Spleen (tissue), 11 donors: Measurements from ENCODE around the gene CPED1. TPM values are rescaled to one million over a fixed set of nuclear protein-coding genes. Genes with fewer than 3 reads are reported as not detected.

Experiments
- DNase-seq: peaks from one replicate; pipeline ENCODE4 v3.0.0-alpha.2; 2020
- H3K27ac ChIP-seq, 8 donors: fragments of 200-600 bp; sonication (generic) in 7 of 8; 1 replicate in 4 of 8; 2 replicates in 4 of 8; pipeline versions ENCODE4 v1.5.0 to v1.8.0; 2016 to 2021; ENCODE audit warnings: inconsistent platforms in 4 of 8, mild to moderate bottlenecking in 4 of 8, moderate library complexity in 1 of 8
- H3K27me3 ChIP-seq, 7 donors: fragments of 200-600 bp; sonication (generic) in 6 of 7; replicated peaks in 1 of 7; 1 replicate in 4 of 7; 2 replicates in 3 of 7; pipeline versions ENCODE4 v1.5.0 to v1.8.0; 2016 to 2021; ENCODE audit warnings: inconsistent platforms in 3 of 7, mild to moderate bottlenecking in 1 of 7
- H3K36me3 ChIP-seq, 6 donors: fragments of 200-600 bp; sonication (generic) in 5 of 6; 1 replicate in 4 of 6; 2 replicates in 2 of 6; pipeline versions ENCODE4 v1.5.0 to v1.8.0; 2016 to 2021; ENCODE audit warnings: inconsistent platforms in 2 of 6
- H3K4me1 ChIP-seq, 6 donors: fragments of 200-600 bp; sonication (generic) in 5 of 6; 1 replicate in 3 of 6; 2 replicates in 3 of 6; pipeline versions ENCODE4 v1.5.0 to v1.8.0; 2016 to 2021; ENCODE audit warnings: inconsistent platforms in 3 of 6
- H3K4me3 ChIP-seq, 8 donors: fragments of 200-600 bp; sonication (generic) in 7 of 8; 1 replicate in 4 of 8; 2 replicates in 4 of 8; pipeline versions ENCODE4 v1.5.0 to v1.8.0; 2016 to 2021; ENCODE audit warnings: inconsistent platforms in 4 of 8, mild to moderate bottlenecking in 4 of 8, moderate library complexity in 2 of 8
- H3K9me3 ChIP-seq, 8 donors: fragments of 200-600 bp; sonication (generic) in 7 of 8; 1 replicate in 4 of 8; 2 replicates in 4 of 8; pipeline versions ENCODE4 v1.5.0 to v1.8.0; 2016 to 2021; ENCODE audit warnings: inconsistent platforms in 4 of 8
- CTCF ChIP-seq, 11 experiments: fragments of 200-600 bp in 7 of 11; fragments of 450-650 bp in 4 of 11; sonication (generic) in 4 of 11; IDR thresholded peaks in 8 of 11; conservative IDR thresholded peaks in 3 of 11; 1 replicate in 7 of 11; 2 replicates in 4 of 11; pipeline versions ENCODE4 v1.4.0 to v1.8.0; 2016 to 2021; ENCODE audit warnings: antibody characterized with exemption in 11 of 11, inconsistent platforms in 4 of 11, mild to moderate bottlenecking in 1 of 11
- POLR2A ChIP-seq, 3 donors: fragments of 450-650 bp; IDR thresholded peaks; one replicate each; pipeline ENCODE4 v1.5.1; 2017; ENCODE audit warnings: antibody characterized with exemption in 3 of 3, mild to moderate bottlenecking in 1 of 3
- POLR2AphosphoS5 ChIP-seq, 3 donors: sonication (generic); formaldehyde crosslinking; IDR thresholded peaks; one replicate each; pipeline ENCODE4 v1.5.1; 2017; ENCODE audit warnings: antibody characterized with exemption in 3 of 3
- WGBS, 5 donors: extraction: QIAGEN DNeasy Blood & Tissue Kit in 3 of 5; methylation state at CpG; one replicate each; pipeline versions ENCODE4 v1.1.5 to v1.1.7; 2013 to 2018; 5-methylcytosine and 5-hydroxymethylcytosine counted together
- intact Hi-C: fragments of 100-400 bp; cut with DNase I; formaldehyde crosslinking; loops from one replicate; pipeline ENCODE4 v1.15.0; 2023; ENCODE audit warnings: low total_unique reads
- polyA plus RNA-seq, 3 donors: library from polyadenylated mRNA; stranded (reverse); fragments of 200-250 nt; gene quantifications; one replicate each; pipeline ENCODE4 v1.2.1, GENCODE V29; 2013
- total RNA-seq, 7 donors: library from RNA; depleted of rRNA in 3 of 7; stranded (reverse); fragments of >200 nt in 3 of 7; fragmentation: NEBNext Ultra II Directional in 4 of 7; extraction: Animal tissue kit (Norgen Biotek cat#: 25700) in 4 of 7; gene quantifications; one replicate each; pipeline versions ENCODE4 v1.1.0 to v1.2.1, GENCODE V29; 2016 to 2021
- donor health status: healthy with polysubstance abuse.
- donor health status: DM: no; HTN: no; CAD: no; lungs with moderate emphysema.
- donor health status: DM: no; HTN: no; CAD: no.
- donor health status: Bipolar disorder and iron deficiency.
- donor health status: healthy.
- donor health status: DM: no; HTN: no; CAD: no.
- donor health status: DM: yes; HTN: yes; CAD: no.

The CPED1 gene
- total and polyA plus RNA-seq, 10 donors, result 1.5 to 81.6 (median 38.6) TPM

GRCh38 chr7:120996333-120996987 lies 7.9 kb downstream of the CPED1 start:
- Histone ChIP-seq H3K4me3 (no peak overlapping the region), H3K27ac (peak overlapping the region in 7 of 8 donors; percentile 4 to 70 (median 55)), H3K36me3 (no peaks in the 10 kb centered on the region), H3K4me1 (peaks cover 13 to 89% (median 55%) of the 10 kb centered on the region in 6 donors), H3K27me3 (no peaks in the 10 kb centered on the region), H3K9me3 (no peaks in the 10 kb centered on the region)
- no peak for DNase-seq
- intact Hi-C loops, result no loop called here
- 48 to 68% (median 58%) methylated on average over 2 of the region's 2 CpGs for WGBS, 5 donors
- TF ChIP-seq POLR2AphosphoS5 (IDR thresholded peaks at IDR 0.05) (peak in 1 of 3 donors; percentile 15), POLR2A (IDR thresholded peaks at IDR 0.05) (no peak), CTCF (IDR thresholded peaks at IDR 0.05 in 8 of 11, conservative IDR thresholded peaks at IDR 0.05 in 3 of 11) (no peak)

- intact Hi-C loops, result no loop called here
Measured at GRCh38 chr7:120996988-120997345, 8.5 kb downstream of the CPED1 start.

GRCh38 chr7:120997882-120998474 lies 9.5 kb downstream of the CPED1 start:
- WGBS, 5 donors, result 56 to 83% (median 61%) methylated on average over 7 of the region's 7 CpGs
- Histone ChIP-seq H3K4me1 (peaks cover 13 to 83% (median 52%) of the 10 kb centered on the region in 6 donors), H3K4me3 (no peak overlapping the region), H3K27me3 (peaks cover 0 to 2% (median 0%) of the 10 kb centered on the region in 7 donors), H3K36me3 (no peaks in the 10 kb centered on the region), H3K9me3 (no peaks in the 10 kb centered on the region), H3K27ac (peak overlapping the region in 3 of 8 donors; percentile 14 to 47 (median 43))
- no peak for TF ChIP-seq POLR2A (IDR thresholded peaks at IDR 0.05)
- TF ChIP-seq CTCF (IDR thresholded peaks at IDR 0.05 in 8 of 11, conservative IDR thresholded peaks at IDR 0.05 in 3 of 11), result no peak
- peak in 1 of 3 donors; percentile 19 for TF ChIP-seq POLR2AphosphoS5 (IDR thresholded peaks at IDR 0.05)
- intact Hi-C loops, result no loop called here
- no peak for DNase-seq

More at GRCh38 chr7:120996988-120997345, 8.5 kb downstream of the CPED1 start:
- no peak for DNase-seq
- H3K9me3 ChIP-seq, result no peaks in the 10 kb centered on the region
- H3K36me3 ChIP-seq, result no peaks in the 10 kb centered on the region
- no peak overlapping the region for H3K4me3 ChIP-seq
- H3K4me1 ChIP-seq, result peaks cover 13 to 87% (median 54%) of the 10 kb centered on the region in 6 donors
- no peaks in the 10 kb centered on the region for H3K27me3 ChIP-seq
- TF ChIP-seq POLR2AphosphoS5 (IDR thresholded peaks at IDR 0.05) (no peak), CTCF (IDR thresholded peaks at IDR 0.05 in 8 of 11, conservative IDR thresholded peaks at IDR 0.05 in 3 of 11) (no peak), POLR2A (IDR thresholded peaks at IDR 0.05) (no peak)
- H3K27ac ChIP-seq, result peak overlapping the region in 6 of 8 donors; percentile 24 to 70 (median 49)

GRCh38 chr7:120998520-120998919 lies 10.0 kb downstream of the CPED1 start:
- H3K4me1 ChIP-seq, result peaks cover 13 to 78% (median 52%) of the 10 kb centered on the region in 6 donors
- intact Hi-C loops, result no loop called here
- 31 to 56% (median 42%) methylated on average over 1 of the region's 1 CpG for WGBS, 5 donors

More at GRCh38 chr7:120998520-120998919, 10.0 kb downstream of the CPED1 start:
- no peaks in the 10 kb centered on the region for H3K36me3 ChIP-seq
- no peaks in the 10 kb centered on the region for H3K9me3 ChIP-seq
- no peak for DNase-seq
- peaks cover 0 to 6% (median 0%) of the 10 kb centered on the region in 7 donors for H3K27me3 ChIP-seq
- TF ChIP-seq POLR2AphosphoS5 (IDR thresholded peaks at IDR 0.05), result no peak
- no peak for TF ChIP-seq CTCF (IDR thresholded peaks at IDR 0.05 in 8 of 11, conservative IDR thresholded peaks at IDR 0.05 in 3 of 11)
- no peak for TF ChIP-seq POLR2A (IDR thresholded peaks at IDR 0.05)
- no peak overlapping the region for H3K4me3 ChIP-seq
- H3K27ac ChIP-seq, result peak overlapping the region in 1 of 8 donors; percentile 47
